H1 (cell line): ENCODE measurements around the gene BUD23. TPM values are rescaled to one million over a fixed set of nuclear protein-coding genes. Genes with fewer than 3 reads are reported as not detected.
"Not testable (repeated sequence)": the region's sequence is repeated elsewhere in the genome, so short reads cannot be mapped to it uniquely, and the experiment has no call there.

ENCODE experiments used
- CTCF ChIA-PET: fragments of 300-600 bp; sonication (Branson Sonifier 250); formaldehyde crosslinking; loops from one replicate; lab custom pipeline; 2021; ENCODE audit not compliant: partially characterized antibody; lab: Charles Lee
- POLR2A ChIA-PET: fragments of 300-600 bp; sonication (Branson Sonifier 250); formaldehyde crosslinking; loops from one replicate; lab custom pipeline; 2021; ENCODE audit warnings: inconsistent platforms; ENCODE audit not compliant: partially characterized antibody; lab: Charles Lee
- DNase-seq, 2 experiments: peaks; one replicate each; pipeline versions ENCODE4 v3.0.0 to v3.0.0-alpha.2; 2010 to 2022; ENCODE audit warnings: low spot score in 2 of 2, low read depth in 1 of 2, mixed read lengths in 1 of 2
- FAIRE-seq: peaks from 2 replicates; lab custom pipeline; 2011; peaks lifted over from hg19 to GRCh38; lab: Jason Lieb, UNC
- H2AFZ ChIP-seq: 2 replicates; pipeline ENCODE4 v1.8.1; 2012; ENCODE audit warnings: low read length, inconsistent platforms
- H2AK5ac ChIP-seq: 2 replicates; pipeline ENCODE4 v1.6.1; 2013; ENCODE audit warnings: low read depth, low read length
- H2BK120ac ChIP-seq: replicated peaks from 2 replicates; pipeline ENCODE3; 2013; ENCODE audit warnings: low read depth, low read length, inconsistent platforms
- H2BK12ac ChIP-seq: 2 replicates; pipeline ENCODE4 v1.6.1; 2013; ENCODE audit warnings: low read depth, low read length
- H2BK15ac ChIP-seq: 2 replicates; pipeline ENCODE4 v1.6.1; 2013; ENCODE audit warnings: low read length
- H2BK20ac ChIP-seq: 2 replicates; pipeline ENCODE4 v1.6.1; 2013; ENCODE audit warnings: low read length
- H2BK5ac ChIP-seq: 2 replicates; pipeline ENCODE4 v1.6.1; 2013; ENCODE audit warnings: low read depth, low read length
- H3K14ac ChIP-seq: 2 replicates; pipeline ENCODE4 v1.6.1; 2013; ENCODE audit warnings: inconsistent platforms; ENCODE audit not compliant: insufficient read length
- H3K18ac ChIP-seq: 2 replicates; pipeline ENCODE4 v1.6.1; 2013; ENCODE audit warnings: low read length; ENCODE audit errors: extremely low read depth
- H3K23ac ChIP-seq: 2 replicates; pipeline ENCODE4 v1.6.1; 2013; ENCODE audit warnings: inconsistent platforms; ENCODE audit not compliant: insufficient read length
- H3K23me2 ChIP-seq: 2 replicates; pipeline ENCODE4 v1.6.1; 2013; ENCODE audit warnings: low read depth, low read length
- H3K27ac ChIP-seq: 2 replicates; pipeline ENCODE4 v1.6.1; 2011; ENCODE audit warnings: low read depth, low read length, inconsistent platforms
- H3K27me3 ChIP-seq, 4 experiments: replicated peaks in 1 of 4; 1 replicate in 1 of 4; 2 replicates in 3 of 4; pipeline versions ENCODE4 v1.6.1 to v1.8.1; 2011 to 2013; ENCODE audit warnings: low read length in 3 of 4, mild to moderate bottlenecking in 3 of 4, inconsistent platforms in 2 of 4, mixed read lengths in 2 of 4, moderate library complexity in 1 of 4; ENCODE audit not compliant: control insufficient read depth in 3 of 4, insufficient read depth in 3 of 4; ENCODE audit errors: extremely low read depth in 1 of 4
- H3K36me3 ChIP-seq, 4 experiments: 2 replicates each; pipeline versions ENCODE4 v1.6.1 to v1.8.1; 2011 to 2013; ENCODE audit warnings: mild to moderate bottlenecking in 4 of 4, low read length in 3 of 4, moderate library complexity in 2 of 4, control low read depth in 1 of 4, inconsistent platforms in 1 of 4; ENCODE audit not compliant: insufficient read depth in 4 of 4, control insufficient read depth in 2 of 4
- H3K4ac ChIP-seq: replicated peaks from 2 replicates; pipeline ENCODE3; 2013; ENCODE audit warnings: low read length, low read depth, mixed read lengths, inconsistent platforms; ENCODE audit not compliant: insufficient read length
- H3K4me1 ChIP-seq, 4 experiments: replicated peaks in 1 of 4; 1 replicate in 1 of 4; 2 replicates in 3 of 4; pipeline versions ENCODE4 v1.6.1 to v1.8.1; 2011 to 2013; ENCODE audit warnings: low read length in 3 of 4, inconsistent platforms in 2 of 4, mixed read lengths in 1 of 4; ENCODE audit not compliant: insufficient read depth in 4 of 4, control insufficient read depth in 3 of 4
- H3K4me2 ChIP-seq, 2 experiments: 2 replicates each; pipeline versions ENCODE4 v1.6.1 to v1.8.1; 2011 to 2013; ENCODE audit warnings: low read depth in 2 of 2, low read length in 2 of 2, control low read depth in 1 of 2, inconsistent platforms in 1 of 2, mild to moderate bottlenecking in 1 of 2; ENCODE audit not compliant: insufficient read depth in 1 of 2
- H3K4me3 ChIP-seq, 4 experiments: fragments of 200-600, 300-600 bp in 1 of 4; sonication (generic), shearing (Covaris generic), sonication (Bioruptor Twin) in 1 of 4; 2 replicates each; pipeline versions ENCODE4 v1.5.1 to v1.8.1; 2011 to 2016; ENCODE audit warnings: low read length in 4 of 4, low read depth in 3 of 4, control low read depth in 2 of 4, inconsistent platforms in 2 of 4, mild to moderate bottlenecking in 2 of 4, mixed read lengths in 1 of 4, moderate library complexity in 1 of 4; ENCODE audit not compliant: insufficient read depth in 2 of 4; ENCODE audit errors: extremely low read depth in 1 of 4
- H3K56ac ChIP-seq: replicated peaks from 2 replicates; pipeline ENCODE3; 2013; ENCODE audit warnings: low read depth, mild to moderate bottlenecking, mixed read lengths, low read length, inconsistent platforms; ENCODE audit not compliant: insufficient read length
- H3K79me1 ChIP-seq: 2 replicates; pipeline ENCODE4 v1.6.1; 2013; ENCODE audit warnings: low read depth, low read length, control low read depth
- H3K79me2 ChIP-seq, 2 experiments: 2 replicates each; pipeline versions ENCODE4 v1.6.1 to v1.8.1; 2012 to 2013; ENCODE audit warnings: low read length in 2 of 2, mild to moderate bottlenecking in 2 of 2, inconsistent platforms in 1 of 2; ENCODE audit not compliant: insufficient read depth in 2 of 2, control insufficient read depth in 1 of 2
- H3K9ac ChIP-seq, 4 experiments: replicated peaks in 1 of 4; 1 replicate in 1 of 4; 2 replicates in 3 of 4; pipeline versions ENCODE4 v1.6.1 to v1.8.1; 2011 to 2013; ENCODE audit warnings: low read depth in 3 of 4, low read length in 3 of 4, control low read depth in 2 of 4, mild to moderate bottlenecking in 2 of 4, moderate library complexity in 2 of 4, inconsistent platforms in 1 of 4; ENCODE audit errors: extremely low read depth in 1 of 4
- H3K9me3 ChIP-seq, 2 experiments: 2 replicates each; pipeline versions ENCODE4 v1.6.1 to v1.8.1; 2012 to 2013; ENCODE audit warnings: mild to moderate bottlenecking in 2 of 2, moderate library complexity in 2 of 2, control low read depth in 1 of 2, inconsistent platforms in 1 of 2, low read depth in 1 of 2, low read length in 1 of 2, mixed read lengths in 1 of 2; ENCODE audit not compliant: insufficient read depth in 2 of 2
- H4K20me1 ChIP-seq, 2 experiments: replicated peaks in 1 of 2; 2 replicates each; pipeline versions ENCODE3 to v1.8.1; 2011 to 2013; ENCODE audit warnings: inconsistent platforms in 2 of 2, low read length in 2 of 2, mild to moderate bottlenecking in 1 of 2; ENCODE audit not compliant: insufficient read depth in 2 of 2, control insufficient read depth in 1 of 2
- H4K5ac ChIP-seq: 2 replicates; pipeline ENCODE4 v1.6.1; 2013; ENCODE audit warnings: low read length, low read depth, mixed read lengths, inconsistent platforms; ENCODE audit not compliant: insufficient read length
- H4K8ac ChIP-seq: 2 replicates; pipeline ENCODE4 v1.8.0; 2013; ENCODE audit warnings: mild to moderate bottlenecking, moderate library complexity, low read length, inconsistent platforms; ENCODE audit not compliant: insufficient read depth; ENCODE audit errors: extremely low read depth
- H4K91ac ChIP-seq: replicated peaks from 2 replicates; pipeline ENCODE3; 2013; ENCODE audit warnings: low read length, mixed read lengths, inconsistent platforms; ENCODE audit not compliant: insufficient read length
- WGBS, 2 experiments: shearing (Covaris generic) in 1 of 2; methylation state at CpG; one replicate each; pipeline versions ENCODE4 v1.1.6 to v1.1.7; 2013 to 2015; ENCODE audit warnings: low lambda C conversion rate in 2 of 2, mixed read lengths in 2 of 2, inconsistent platforms in 1 of 2, low coverage in 1 of 2, missing lambda C conversion rate in 1 of 2; ENCODE audit not compliant: insufficient replicate concordance in 2 of 2, insufficient coverage in 1 of 2, insufficient read length in 1 of 2; ENCODE audit errors: extremely low coverage in 1 of 2, missing lambda C conversion rate in 1 of 2; 5-methylcytosine and 5-hydroxymethylcytosine counted together
- polyA plus RNA-seq, 7 experiments: library from polyadenylated mRNA; depleted of rRNA in 3 of 7; stranded (reverse) in 5 of 7; unstranded in 2 of 7; fragments of >200 nt in 5 of 7; fragments of 200-250 nt in 2 of 7; gene quantifications; 1 replicate in 5 of 7; 2 replicates in 1 of 7; 4 replicates in 1 of 7; pipeline versions ENCODE4 v1.2.1 to v1.2.3, GENCODE V29; 2011 to 2013; ENCODE audit warnings: missing spikeins in 2 of 7, mixed read lengths in 2 of 7
- total RNA-seq: library from RNA; stranded (reverse); fragmentation: NEBNext Ultra II Directional; extraction: Animal tissue kit (Norgen Biotek cat#: 25700); gene quantifications from 2 replicates; pipeline ENCODE4 v1.2.1, GENCODE V29; 2021

The BUD23 gene
- total and polyA plus RNA-seq, 2 of the 8 experiments (the other 6 are each of a cell fraction or from before 2014, with no cell fraction given), result 72.3 to 78.4 TPM

- H4K5ac ChIP-seq, H3K14ac ChIP-seq, H4K8ac ChIP-seq, FAIRE-seq, H4K20me1 ChIP-seq, H3K18ac ChIP-seq, H2BK20ac ChIP-seq, DNase-seq, H3K27me3 ChIP-seq, H3K4ac ChIP-seq, H3K36me3 ChIP-seq, H2AK5ac ChIP-seq, H2BK5ac ChIP-seq, H3K9ac ChIP-seq, H3K9me3 ChIP-seq, H3K23ac ChIP-seq, H3K4me3 ChIP-seq, H2AFZ ChIP-seq, H3K79me2 ChIP-seq, H3K27ac ChIP-seq, H3K79me1 ChIP-seq, H3K23me2 ChIP-seq, H2BK12ac ChIP-seq, H3K4me2 ChIP-seq, H2BK15ac ChIP-seq, H3K4me1 ChIP-seq, H4K91ac ChIP-seq, H2BK120ac ChIP-seq, H3K56ac ChIP-seq: not testable (repeated sequence)
- CTCF ChIA-PET, result interaction anchor here (0.8 to 1.5 kb wide), 3 partner anchors 13 to 40 kb away, joined by 3 to 6 read pairs (median 3); no protein-coding TSS in a partner anchor
- WGBS, 2 experiments, result 90% methylated on average over 4 of the region's 4 CpGs; no CpG with 5 or more reads in 1 of the 2 experiments
- POLR2A ChIA-PET, result interaction anchor here (1.3 kb wide), 1 partner anchor 48 kb away, joined by 3 read pairs; no protein-coding TSS in a partner anchor
These were observed 28.1 kb upstream of the BUD23 start for GRCh38 chr7:73655309-73655708.
